Calu3 (cell line): Measurements from ENCODE around the gene NDUFA3. TPM values are rescaled to one million over a fixed set of nuclear protein-coding genes. Genes with fewer than 3 reads are reported as not detected.

Experiments used
- BruUV-seq: library from RNA; stranded (reverse); fragments of 400-500 nt; replicated peaks from 2 replicates; lab custom pipeline; 2021; lab: Mats Ljungman, UMichigan
- CTCF ChIA-PET: fragments of 300-600 bp; sonication (Branson Sonifier 250); formaldehyde crosslinking; loops from one replicate; lab custom pipeline; 2022; ENCODE audit warnings: antibody characterized with exemption; lab: Charles Lee
- DNase-seq: peaks from one replicate; pipeline ENCODE4 v3.0.0; 2022
- H3K27ac Mint-ChIP-seq: one replicate; pipeline ENCODE4 v1.8.0; 2022; ENCODE audit warnings: mixed read lengths; ENCODE audit not compliant: unreplicated experiment
- H3K27me3 Mint-ChIP-seq: one replicate; pipeline ENCODE4 v1.8.0; 2022; ENCODE audit warnings: mixed read lengths; ENCODE audit not compliant: unreplicated experiment
- H3K36me3 Mint-ChIP-seq: one replicate; pipeline ENCODE4 v1.8.0; 2022; ENCODE audit warnings: mild to moderate bottlenecking, moderate library complexity, mixed read lengths; ENCODE audit not compliant: insufficient read depth, unreplicated experiment
- H3K4me1 Mint-ChIP-seq: one replicate; pipeline ENCODE4 v1.8.0; 2022; ENCODE audit warnings: mild to moderate bottlenecking, low read depth, mixed read lengths; ENCODE audit not compliant: unreplicated experiment
- H3K4me3 Mint-ChIP-seq: one replicate; pipeline ENCODE4 v1.8.0; 2022; ENCODE audit warnings: mild to moderate bottlenecking, low read depth, moderate library complexity, mixed read lengths; ENCODE audit not compliant: unreplicated experiment
- H3K9me3 Mint-ChIP-seq: one replicate; pipeline ENCODE4 v1.8.0; 2022; ENCODE audit warnings: low read depth, mixed read lengths; ENCODE audit not compliant: unreplicated experiment
- intact Hi-C: fragments of 100-400 bp; cut with micrococcal nuclease; formaldehyde crosslinking; loops from one replicate; pipeline ENCODE4 v1.10.0; 2022; ENCODE audit not compliant: unreplicated experiment
- total RNA-seq: library from RNA; stranded (reverse); gene quantifications from 2 replicates; pipeline ENCODE4 v1.2.3, GENCODE V29; 2022
- TF ChIP-seq, protein P1 (sequence below): fragments of 200-600 bp; IDR thresholded peaks from one replicate; pipeline ENCODE4 v1.8.0; 2022; ENCODE audit warnings: antibody characterized with exemption; ENCODE audit not compliant: unreplicated experiment

NDUFA3 gene
- total RNA-seq, 1 experiment from 2014 or later, result 255 TPM

DNA sequence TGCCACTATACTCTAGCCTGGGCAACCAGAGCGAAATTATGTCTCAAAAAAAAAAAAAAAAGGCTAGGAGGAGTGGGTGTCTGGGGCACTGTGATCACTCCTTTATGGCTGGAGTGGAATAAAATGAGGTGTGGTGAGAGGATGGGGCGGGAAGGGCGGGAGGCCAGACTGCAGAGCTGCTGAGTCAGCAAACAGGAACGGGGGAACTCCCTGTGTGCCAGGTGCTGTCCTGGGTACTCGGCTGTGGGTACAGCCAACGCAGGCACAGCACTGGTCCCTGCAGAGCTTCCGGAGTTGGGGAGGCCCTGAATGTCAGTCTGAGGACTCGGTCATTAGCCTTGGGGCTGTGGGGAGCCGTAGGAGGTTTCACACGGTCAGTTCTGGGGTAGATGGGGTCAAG, 18.6 kb downstream of the NDUFA3 start:
- Mint-ChIP-seq H3K4me3 (no peak overlapping the region), H3K9me3 (no peaks in the 10 kb centered on the region), H3K27ac (no peak overlapping the region), H3K4me1 (peaks cover 10% of the 10 kb centered on the region), H3K36me3 (peaks cover 52% of the 10 kb centered on the region), H3K27me3 (no peaks in the 10 kb centered on the region)
- CTCF ChIA-PET, result no interaction called here
- intact Hi-C loops, result no loop called here
- no peak for DNase-seq
- no TSS peak for BruUV-seq
- TF ChIP-seq, protein P1, sequence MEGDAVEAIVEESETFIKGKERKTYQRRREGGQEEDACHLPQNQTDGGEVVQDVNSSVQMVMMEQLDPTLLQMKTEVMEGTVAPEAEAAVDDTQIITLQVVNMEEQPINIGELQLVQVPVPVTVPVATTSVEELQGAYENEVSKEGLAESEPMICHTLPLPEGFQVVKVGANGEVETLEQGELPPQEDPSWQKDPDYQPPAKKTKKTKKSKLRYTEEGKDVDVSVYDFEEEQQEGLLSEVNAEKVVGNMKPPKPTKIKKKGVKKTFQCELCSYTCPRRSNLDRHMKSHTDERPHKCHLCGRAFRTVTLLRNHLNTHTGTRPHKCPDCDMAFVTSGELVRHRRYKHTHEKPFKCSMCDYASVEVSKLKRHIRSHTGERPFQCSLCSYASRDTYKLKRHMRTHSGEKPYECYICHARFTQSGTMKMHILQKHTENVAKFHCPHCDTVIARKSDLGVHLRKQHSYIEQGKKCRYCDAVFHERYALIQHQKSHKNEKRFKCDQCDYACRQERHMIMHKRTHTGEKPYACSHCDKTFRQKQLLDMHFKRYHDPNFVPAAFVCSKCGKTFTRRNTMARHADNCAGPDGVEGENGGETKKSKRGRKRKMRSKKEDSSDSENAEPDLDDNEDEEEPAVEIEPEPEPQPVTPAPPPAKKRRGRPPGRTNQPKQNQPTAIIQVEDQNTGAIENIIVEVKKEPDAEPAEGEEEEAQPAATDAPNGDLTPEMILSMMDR, result no peak

DNA sequence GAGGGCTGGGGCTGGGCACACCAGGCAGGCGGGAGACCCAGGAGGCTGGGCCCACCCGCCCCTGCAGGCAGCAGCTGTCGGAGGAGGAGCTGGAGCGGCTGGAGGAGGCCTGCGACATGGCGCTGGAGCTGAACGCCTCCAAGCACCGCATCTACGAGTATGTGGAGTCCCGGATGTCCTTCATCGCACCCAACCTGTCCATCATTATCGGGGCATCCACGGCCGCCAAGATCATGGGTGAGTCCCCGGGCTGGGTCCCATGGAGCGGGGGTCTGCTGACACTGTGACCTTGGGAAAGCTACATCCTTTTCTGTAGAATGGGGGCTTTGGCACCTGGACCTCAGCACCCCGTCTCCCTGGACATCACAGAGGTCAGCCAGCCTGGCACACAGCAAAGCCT, 21.0 kb downstream of the NDUFA3 start:
- intact Hi-C loops, result no loop called here
- CTCF ChIA-PET, result interaction anchor here (0.6 kb wide), 3 partner anchors 13 to 264 kb away, joined by 3 read pairs; partner anchors contain the start of gene CNOT3
- Mint-ChIP-seq H3K27ac (no peak overlapping the region), H3K27me3 (no peaks in the 10 kb centered on the region), H3K4me1 (no peaks in the 10 kb centered on the region), H3K36me3 (peaks cover 57% of the 10 kb centered on the region), H3K9me3 (no peaks in the 10 kb centered on the region), H3K4me3 (no peak overlapping the region)
- TF ChIP-seq, protein P1, result no peak
- no TSS peak for BruUV-seq
- DNase-seq, result no peak

- no peaks in the 10 kb centered on the region for H3K9me3 Mint-ChIP-seq
- no peak for DNase-seq
- CTCF ChIA-PET, result interaction anchor here (0.6 kb wide), 1 partner anchor 94 kb away, joined by 3 read pairs; no protein-coding TSS in a partner anchor
- H3K27ac Mint-ChIP-seq, result no peak overlapping the region
- intact Hi-C loops, result no loop called here
- TF ChIP-seq, protein P1, result no peak
- H3K27me3 Mint-ChIP-seq, result no peaks in the 10 kb centered on the region
- H3K4me1 Mint-ChIP-seq, result no peaks in the 10 kb centered on the region
- no TSS peak for BruUV-seq
- H3K4me3 Mint-ChIP-seq, result no peak overlapping the region
- H3K36me3 Mint-ChIP-seq, result peaks cover 61% of the 10 kb centered on the region
These were observed 21.7 kb downstream of the NDUFA3 start for GRCh38 chr19:54124393-54124792.

- H3K36me3 Mint-ChIP-seq, result peaks cover 53% of the 10 kb centered on the region
- BruUV-seq, result no TSS peak
- no peaks in the 10 kb centered on the region for H3K27me3 Mint-ChIP-seq
- no peaks in the 10 kb centered on the region for H3K4me1 Mint-ChIP-seq
- H3K27ac Mint-ChIP-seq, result no peak overlapping the region
- no peak overlapping the region for H3K4me3 Mint-ChIP-seq
- no peaks in the 10 kb centered on the region for H3K9me3 Mint-ChIP-seq
- no peak for DNase-seq
- intact Hi-C loops, result no loop called here
- TF ChIP-seq, protein P1, result no peak
- CTCF ChIA-PET, result no interaction called here
These were observed 23.1 kb downstream of the NDUFA3 start for GRCh38 chr19:54125713-54126112.
